ENCODE measurements around the gene IL2RA. TPM values are rescaled to one million over a fixed set of nuclear protein-coding genes. Genes with fewer than 3 reads are reported as not detected.

Gene IL2RA
- total and polyA plus RNA-seq, 2 donors (not counting 1 experiment from before 2014, with no cell fraction given), result 7.2 to 56.7 TPM

GRCh38 chr10:6068422-6068821 lies 6.3 kb upstream of the IL2RA start:
- Mint-ChIP-seq H3K27me3 (no peaks in the 10 kb centered on the region), H3K9me3 (ENCODE audit: insufficient read depth) (no peaks in the 10 kb centered on the region), H3K4me3 (peak overlapping the region; percentile 85), H3K4me1 (peaks cover 83% of the 10 kb centered on the region), H3K27ac (peak overlapping the region; percentile 99)
- Histone ChIP-seq H3K9ac (ENCODE audit: low read length) (peak overlapping the region; percentile 23), H3K4me3 (ENCODE audit: control extremely low read depth in 1 of 5, extremely low read depth in 1 of 5, insufficient read depth in 1 of 5, low read depth in 2 of 5, low read length in 4 of 5) (peak overlapping the region in 2 of 5 experiments; percentile 19 to 40), H3K79me2 (ENCODE audit: control insufficient read depth, insufficient read depth, low read length) (no peaks in the 10 kb centered on the region), H4K20me1 (ENCODE audit: control insufficient read depth, insufficient read depth, low read length, poor library complexity, severe bottlenecking) (no peaks in the 10 kb centered on the region), H3K27ac (ENCODE audit: low read length in 2 of 2) (peak overlapping the region; percentile 80 to 91), H3K9me3 (ENCODE audit: control extremely low read depth in 1 of 3, control insufficient read depth in 2 of 3, insufficient read depth in 1 of 3, low read length in 2 of 3) (no peaks in the 10 kb centered on the region), H2AFZ (ENCODE audit: insufficient read depth, low read depth, low read length, poor library complexity, severe bottlenecking) (peak overlapping the region; percentile 17), H3K4me2 (replicated peaks; ENCODE audit: low read depth, low read length, poor library complexity, severe bottlenecking) (peak overlapping the region; percentile 61), H3K4me1 (ENCODE audit: control insufficient read depth in 2 of 2, insufficient read depth in 2 of 2, low read length in 2 of 2) (peaks cover 59 to 64% of the 10 kb centered on the region in 2 donors), H3K36me3 (replicated peaks in 1 of 2; ENCODE audit: control extremely low read depth in 1 of 2, control insufficient read depth in 1 of 2, extremely low read depth in 1 of 2, insufficient read depth in 2 of 2, low read length in 1 of 2) (no peaks in the 10 kb centered on the region), H3K27me3 (replicated peaks in 1 of 4; ENCODE audit: control extremely low read depth in 1 of 4, control insufficient read depth in 3 of 4, insufficient read depth in 4 of 4, low read length in 3 of 4) (no peaks in the 10 kb centered on the region)
- TF ChIP-seq CTCF (IDR thresholded peaks at IDR 0.05), result no peak
- no peak for TF ChIP-seq EZH2 (IDR thresholded peaks at IDR 0.05; ENCODE audit: borderline replicate concordance, insufficient read depth, low read depth, low read length, poor library complexity, severe bottlenecking)
- DNase-seq, result peak; percentile 79
- 13% methylated on average over 1 of the region's 8 CpGs for WGBS (ENCODE audit: insufficient coverage)
- ATAC-seq (ENCODE audit: low read depth), result peak; percentile 69
- CTCF ChIA-PET, result interaction anchor here (0.7 to 13.4 kb wide), 9 partner anchors 11 to 626 kb away, joined by 3 to 163 read pairs (median 6); no protein-coding TSS in a partner anchor
- intact Hi-C loops (cut with micrococcal nuclease), result loop anchor here (5.0 kb wide), 2 partner anchors 56 to 91 kb away; partner anchors contain the start of gene IL15RA
- POLR2A ChIA-PET, result interaction anchor here (0.7 to 4.3 kb wide), 7 partner anchors 10 to 250 kb away, joined by 3 to 43 read pairs (median 11); no protein-coding TSS in a partner anchor

- Histone ChIP-seq H4K20me1 (ENCODE audit: control insufficient read depth, insufficient read depth, low read length, poor library complexity, severe bottlenecking) (no peaks in the 10 kb centered on the region), H3K9ac (ENCODE audit: low read length) (no peak overlapping the region), H2AFZ (ENCODE audit: insufficient read depth, low read depth, low read length, poor library complexity, severe bottlenecking) (no peak overlapping the region), H3K27ac (ENCODE audit: low read length in 2 of 2) (peak overlapping the region; percentile 13 to 91), H3K4me3 (ENCODE audit: control extremely low read depth in 1 of 5, extremely low read depth in 1 of 5, insufficient read depth in 1 of 5, low read depth in 2 of 5, low read length in 4 of 5) (peak overlapping the region in 1 of 5 experiments; percentile 40), H3K9me3 (ENCODE audit: control extremely low read depth in 1 of 3, control insufficient read depth in 2 of 3, insufficient read depth in 1 of 3, low read length in 2 of 3) (no peaks in the 10 kb centered on the region), H3K27me3 (replicated peaks in 1 of 4; ENCODE audit: control extremely low read depth in 1 of 4, control insufficient read depth in 3 of 4, insufficient read depth in 4 of 4, low read length in 3 of 4) (no peaks in the 10 kb centered on the region), H3K4me1 (ENCODE audit: control insufficient read depth in 2 of 2, insufficient read depth in 2 of 2, low read length in 2 of 2) (peaks cover 57 to 60% of the 10 kb centered on the region in 2 donors), H3K4me2 (replicated peaks; ENCODE audit: low read depth, low read length, poor library complexity, severe bottlenecking) (peak overlapping the region; percentile 61), H3K36me3 (replicated peaks in 1 of 2; ENCODE audit: control extremely low read depth in 1 of 2, control insufficient read depth in 1 of 2, extremely low read depth in 1 of 2, insufficient read depth in 2 of 2, low read length in 1 of 2) (no peaks in the 10 kb centered on the region), H3K79me2 (ENCODE audit: control insufficient read depth, insufficient read depth, low read length) (no peaks in the 10 kb centered on the region)
- Mint-ChIP-seq H3K27ac (peak overlapping the region; percentile 99), H3K27me3 (no peaks in the 10 kb centered on the region), H3K9me3 (ENCODE audit: insufficient read depth) (no peaks in the 10 kb centered on the region), H3K4me3 (peak overlapping the region; percentile 85), H3K4me1 (peaks cover 81% of the 10 kb centered on the region)
- ATAC-seq (ENCODE audit: low read depth) (no peak), DNase-seq (no peak)
- ChIA-PET POLR2A (interaction anchor here (0.7 to 4.3 kb wide), 7 partner anchors 9 to 250 kb away, joined by 3 to 43 read pairs (median 11); no protein-coding TSS in a partner anchor), CTCF (interaction anchor here (0.8 to 13.4 kb wide), 10 partner anchors 11 to 626 kb away, joined by 3 to 163 read pairs (median 5); partner anchors contain the start of genes ANKRD16 and FBH1)
- no peak for TF ChIP-seq CTCF (IDR thresholded peaks at IDR 0.05)
- WGBS (ENCODE audit: insufficient coverage), result 71% methylated on average over 5 of the region's 6 CpGs
- intact Hi-C loops (cut with micrococcal nuclease), result loop anchor here (5.0 kb wide), 2 partner anchors 56 to 91 kb away; partner anchors contain the start of gene IL15RA
These were observed 5.8 kb upstream of the IL2RA start for GRCh38 chr10:6068006-6068405.
